Esophagus muscularis mucosa (tissue), 4 donors: ENCODE data around the gene UACA. TPM values are rescaled to one million over a fixed set of nuclear protein-coding genes. Genes with fewer than 3 reads are reported as not detected.
"Not testable (repeated sequence)": the region's sequence is repeated elsewhere in the genome, so short reads cannot be mapped to it uniquely, and the experiment has no call there.

Experiments used
- DNase-seq: peaks from one replicate; pipeline ENCODE4 v3.0.0-alpha.2; 2017; ENCODE audit errors: extremely low spot score
- H3K27ac ChIP-seq, 4 donors: fragments of 200-600 bp; sonication (generic); replicated peaks in 1 of 4; 1 replicate in 3 of 4; 2 replicates in 1 of 4; pipeline ENCODE4 v1.5.1; 2016 to 2019; ENCODE audit warnings: mild to moderate bottlenecking in 1 of 4
- H3K27me3 ChIP-seq, 4 donors: fragments of 200-600 bp; sonication (generic); one replicate each; pipeline versions ENCODE4 v1.5.1 to v1.6.0; 2016 to 2019
- H3K36me3 ChIP-seq, 4 donors: fragments of 200-600 bp; sonication (generic); one replicate each; pipeline ENCODE4 v1.5.1; 2016 to 2019
- H3K4me1 ChIP-seq, 4 donors: fragments of 200-600 bp; sonication (generic); one replicate each; pipeline ENCODE4 v1.5.1; 2016 to 2019
- H3K4me3 ChIP-seq, 4 donors: fragments of 200-600 bp; sonication (generic); 1 replicate in 2 of 4; 2 replicates in 2 of 4; pipeline ENCODE4 v1.5.1; 2016 to 2019; ENCODE audit warnings: mild to moderate bottlenecking in 4 of 4, moderate library complexity in 1 of 4
- H3K9me3 ChIP-seq, 4 donors: fragments of 200-600 bp; sonication (generic); 1 replicate in 3 of 4; 2 replicates in 1 of 4; pipeline ENCODE4 v1.5.1; 2016 to 2019
- CTCF ChIP-seq, 3 experiments: fragments of 200-600 bp in 2 of 3; fragments of 450-650 bp in 1 of 3; sonication (generic) in 2 of 3; IDR thresholded peaks; one replicate each; pipeline ENCODE4 v1.5.1; 2017 to 2019; ENCODE audit warnings: antibody characterized with exemption in 3 of 3, mild to moderate bottlenecking in 2 of 3, moderate library complexity in 1 of 3
- EP300 ChIP-seq: sonication (generic); formaldehyde crosslinking; IDR thresholded peaks from one replicate; pipeline ENCODE4 v1.6.1; 2017; ENCODE audit warnings: antibody characterized with exemption
- POLR2A ChIP-seq: fragments of 450-650 bp; IDR thresholded peaks from one replicate; pipeline ENCODE4 v1.6.1; 2017; ENCODE audit warnings: antibody characterized with exemption, moderate library complexity, mild to moderate bottlenecking, low read depth
- POLR2AphosphoS5 ChIP-seq, 2 donors: sonication (generic); formaldehyde crosslinking; IDR thresholded peaks; one replicate each; pipeline ENCODE4 v1.6.1; 2017; ENCODE audit warnings: antibody characterized with exemption in 2 of 2
- WGBS: methylation state at CpG from one replicate; pipeline ENCODE4 v1.1.5; 2018; 5-methylcytosine and 5-hydroxymethylcytosine counted together
- intact Hi-C: fragments of 100-400 bp; cut with DNase I; formaldehyde crosslinking; loops from one replicate; pipeline ENCODE4 v1.15.1; 2023
- total RNA-seq, 4 donors: library from RNA; depleted of rRNA; stranded (reverse); fragments of >200 nt; gene quantifications; one replicate each; pipeline versions ENCODE4 v1.1.0 to v1.2.1, GENCODE V29; 2016

Gene UACA
- total RNA-seq, 4 donors from 2014 or later = 23.9 to 40.7 (median 28.9) TPM

- no peaks in the 10 kb centered on the region for H3K9me3 ChIP-seq
- WGBS = 95% methylated on average over 1 of the region's 1 CpG
- H3K27ac ChIP-seq = no peak overlapping the region
- no peak overlapping the region for H3K4me3 ChIP-seq
- H3K4me1 ChIP-seq = peaks cover 0 to 4% (median 0%) of the 10 kb centered on the region in 4 donors
- H3K36me3 ChIP-seq = peaks cover 12 to 62% (median 28%) of the 10 kb centered on the region in 4 donors
- DNase-seq = no peak
- no peak for TF ChIP-seq CTCF (IDR thresholded peaks at IDR 0.05)
- intact Hi-C loops = no loop called here
- no peaks in the 10 kb centered on the region for H3K27me3 ChIP-seq
These were observed 97.8 kb downstream of the UACA start for GRCh38 chr15:70665599-70665998.

DNA sequence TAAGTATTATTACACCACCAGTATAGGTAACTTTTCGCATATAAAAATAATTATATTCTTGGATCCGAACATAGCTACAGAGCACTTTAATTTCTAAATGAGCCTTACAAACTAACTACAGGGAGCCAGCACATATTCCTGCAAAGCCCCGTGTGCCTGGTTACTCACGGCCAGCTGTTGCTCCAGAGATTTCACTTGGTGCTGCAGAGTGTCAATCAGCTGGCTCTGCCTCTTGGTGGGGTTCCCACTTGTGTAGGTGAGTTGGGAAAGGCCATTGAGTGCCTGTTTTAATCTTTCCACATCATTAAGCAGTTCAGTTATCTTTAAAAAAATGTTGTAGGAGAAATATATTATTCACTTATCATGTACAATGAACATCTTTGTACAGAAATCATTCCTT, 98.9 kb downstream of the UACA start:
- TF ChIP-seq EP300 = no peak
- no peak for TF ChIP-seq POLR2A
- TF ChIP-seq POLR2AphosphoS5 (IDR thresholded peaks at IDR 0.05) = no peak
- no peak for TF ChIP-seq CTCF (IDR thresholded peaks at IDR 0.05)
- no peaks in the 10 kb centered on the region for H3K9me3 ChIP-seq
- intact Hi-C loops = no loop called here
- no peak overlapping the region for H3K4me3 ChIP-seq
- H3K4me1 ChIP-seq = no peaks in the 10 kb centered on the region
- DNase-seq = no peak
- H3K36me3 ChIP-seq = peaks cover 12 to 64% (median 32%) of the 10 kb centered on the region in 4 donors
- H3K27ac ChIP-seq = no peak overlapping the region
- no peaks in the 10 kb centered on the region for H3K27me3 ChIP-seq
- 83% methylated on average over 4 of the region's 4 CpGs for WGBS

- H3K27me3 ChIP-seq, H3K4me1 ChIP-seq, H3K9me3 ChIP-seq, H3K27ac ChIP-seq, intact Hi-C loops, H3K4me3 ChIP-seq, DNase-seq: not testable (repeated sequence)
- peaks cover 1 to 51% (median 24%) of the 10 kb centered on the region in 4 donors for H3K36me3 ChIP-seq
- WGBS = 100% methylated on average over 2 of the region's 3 CpGs
These were observed 100.3 kb downstream of the UACA start for GRCh38 chr15:70663069-70663468.

GRCh38 chr15:70659662-70660061, 103.7 kb downstream of the UACA start:
- Histone ChIP-seq H3K9me3 (no peaks in the 10 kb centered on the region), H3K27ac (no peak overlapping the region), H3K4me3 (no peak overlapping the region), H3K36me3 (peaks cover 17 to 62% (median 41%) of the 10 kb centered on the region in 4 donors), H3K4me1 (no peaks in the 10 kb centered on the region), H3K27me3 (no peaks in the 10 kb centered on the region)
- intact Hi-C loops = no loop called here
- 86% methylated on average over 3 of the region's 3 CpGs for WGBS
- TF ChIP-seq POLR2A = no peak
- TF ChIP-seq POLR2AphosphoS5 (IDR thresholded peaks at IDR 0.05) = no peak
- no peak for TF ChIP-seq CTCF (IDR thresholded peaks at IDR 0.05)
- TF ChIP-seq EP300 = no peak
- DNase-seq = no peak

DNA sequence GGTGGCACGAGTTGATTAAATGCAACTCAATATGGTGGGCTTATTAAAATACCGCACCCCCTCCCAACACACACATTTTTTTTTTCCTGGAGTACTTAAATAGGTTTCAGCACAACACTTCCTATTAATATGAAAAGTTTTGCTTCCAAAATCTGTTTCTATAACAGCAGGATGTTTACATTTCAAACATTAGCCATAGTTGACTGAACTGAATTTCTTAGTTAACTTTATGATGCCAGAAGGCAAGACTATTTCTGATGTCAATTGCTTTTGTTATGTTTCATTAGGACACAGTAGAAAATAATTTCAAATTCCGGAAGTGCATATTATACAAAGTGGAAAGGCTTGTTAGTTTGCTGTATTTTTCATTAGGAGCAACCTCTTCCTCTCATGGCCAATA, 104.7 kb downstream of the UACA start:
- intact Hi-C loops = no loop called here
- Histone ChIP-seq H3K9me3 (no peaks in the 10 kb centered on the region), H3K36me3 (peaks cover 10 to 62% (median 40%) of the 10 kb centered on the region in 4 donors), H3K4me3 (no peak overlapping the region), H3K27me3 (no peaks in the 10 kb centered on the region), H3K4me1 (no peaks in the 10 kb centered on the region), H3K27ac (no peak overlapping the region)
- DNase-seq = no peak
- WGBS = 77% methylated on average over 3 of the region's 3 CpGs
- TF ChIP-seq POLR2AphosphoS5 (IDR thresholded peaks at IDR 0.05) (no peak), CTCF (IDR thresholded peaks at IDR 0.05) (no peak), EP300 (no peak), POLR2A (no peak)
